Astrocyte (in vitro differentiated cells and primary cell): Measurements from ENCODE around the gene GAB1. TPM values are rescaled to one million over a fixed set of nuclear protein-coding genes. Genes with fewer than 3 reads are reported as not detected.

Source experiments
- DNase-seq: peaks from one replicate; pipeline ENCODE4 v3.0.0-alpha.2; 2010; ENCODE audit warnings: low read depth
- FAIRE-seq: peaks from 2 replicates; lab custom pipeline; 2011; peaks lifted over from hg19 to GRCh38; lab: Jason Lieb, UNC
- H2AFZ ChIP-seq: 2 replicates; pipeline ENCODE4 v1.6.0; 2012; ENCODE audit warnings: low read depth, low read length, inconsistent platforms
- H3K27ac ChIP-seq: 2 replicates; pipeline ENCODE4 v1.5.1; 2011; ENCODE audit warnings: low read depth, low read length, inconsistent platforms
- H3K27me3 ChIP-seq: 2 replicates; pipeline ENCODE4 v1.6.0; 2011; ENCODE audit warnings: low read length, inconsistent platforms; ENCODE audit not compliant: insufficient read depth
- H3K36me3 ChIP-seq: 2 replicates; pipeline ENCODE4 v1.5.1; 2011; ENCODE audit warnings: low read length, inconsistent platforms; ENCODE audit not compliant: insufficient read depth
- H3K4me1 ChIP-seq: 2 replicates; pipeline ENCODE4 v1.5.1; 2011; ENCODE audit warnings: low read length, inconsistent platforms; ENCODE audit not compliant: insufficient read depth
- H3K4me2 ChIP-seq: 2 replicates; pipeline ENCODE4 v1.6.0; 2012; ENCODE audit warnings: low read length, inconsistent platforms
- H3K4me3 ChIP-seq: 2 replicates; pipeline ENCODE4 v1.5.1; 2011; ENCODE audit warnings: low read depth, mild to moderate bottlenecking, low read length, inconsistent platforms; ENCODE audit not compliant: insufficient read depth
- H3K79me2 ChIP-seq: 2 replicates; pipeline ENCODE4 v1.6.0; 2012; ENCODE audit warnings: mild to moderate bottlenecking, low read length, inconsistent platforms; ENCODE audit not compliant: insufficient read depth
- H3K9ac ChIP-seq: 2 replicates; pipeline ENCODE4 v1.6.0; 2012; ENCODE audit warnings: mild to moderate bottlenecking, low read length, inconsistent platforms
- H3K9me3 ChIP-seq: 2 replicates; pipeline ENCODE4 v1.5.1; 2012; ENCODE audit warnings: low read depth, mild to moderate bottlenecking, low read length, inconsistent platforms; ENCODE audit not compliant: insufficient read depth
- H4K20me1 ChIP-seq: 2 replicates; pipeline ENCODE4 v1.6.0; 2012; ENCODE audit warnings: low read length, inconsistent platforms; ENCODE audit not compliant: insufficient read depth
- H3K27ac Mint-ChIP-seq: one replicate; pipeline ENCODE4 v1.8.0; 2021; ENCODE audit warnings: mild to moderate bottlenecking, mixed read lengths; ENCODE audit not compliant: unreplicated experiment
- H3K27me3 Mint-ChIP-seq: one replicate; pipeline ENCODE4 v1.8.0; 2021; ENCODE audit warnings: low read depth, mixed read lengths; ENCODE audit not compliant: unreplicated experiment
- H3K36me3 Mint-ChIP-seq: one replicate; pipeline ENCODE4 v1.8.0; 2021; ENCODE audit warnings: low read depth, mixed read lengths; ENCODE audit not compliant: unreplicated experiment
- H3K4me1 Mint-ChIP-seq: one replicate; pipeline ENCODE4 v1.8.0; 2021; ENCODE audit warnings: low read depth, mixed read lengths; ENCODE audit not compliant: unreplicated experiment
- H3K4me3 Mint-ChIP-seq: one replicate; pipeline ENCODE4 v1.8.0; 2021; ENCODE audit warnings: mild to moderate bottlenecking, moderate library complexity, mixed read lengths; ENCODE audit not compliant: unreplicated experiment
- H3K9me3 Mint-ChIP-seq: one replicate; pipeline ENCODE4 v1.8.0; 2021; ENCODE audit warnings: mild to moderate bottlenecking, mixed read lengths; ENCODE audit not compliant: unreplicated experiment
- CTCF ChIP-seq: IDR thresholded peaks from 2 replicates; pipeline ENCODE4 v1.5.1; 2011; ENCODE audit warnings: low read depth, mild to moderate bottlenecking, inconsistent platforms, low read length, moderate library complexity; ENCODE audit not compliant: insufficient read depth
- EZH2 ChIP-seq: IDR thresholded peaks from 2 replicates; pipeline ENCODE4 v1.6.1; 2012; ENCODE audit warnings: mild to moderate bottlenecking, low read length, inconsistent platforms; ENCODE audit not compliant: insufficient read depth
- total RNA-seq: library from RNA; stranded (reverse); gene quantifications from 2 replicates; pipeline ENCODE4 v1.2.1, GENCODE V29; 2021

GAB1 gene
- total RNA-seq, 1 donor from 2014 or later = 12.4 TPM

DNA sequence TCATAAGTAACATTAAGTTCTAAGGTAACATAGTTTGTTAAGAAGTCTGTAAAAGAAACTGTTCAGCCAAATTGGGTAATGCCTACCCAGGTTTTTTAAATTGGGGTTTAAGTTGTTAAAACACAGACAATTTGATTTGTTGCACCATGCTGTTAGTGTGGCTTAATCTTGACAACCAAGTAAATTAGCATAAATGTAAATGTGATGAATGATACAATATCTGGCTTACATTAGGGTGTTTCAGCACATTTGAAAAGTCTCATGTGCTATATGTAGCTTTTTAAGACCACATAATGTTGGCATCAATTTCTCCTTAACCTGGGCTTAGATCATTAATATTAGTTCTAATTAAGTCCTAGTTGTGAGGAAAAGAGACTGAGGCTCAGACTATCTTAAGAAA, 104.4 kb downstream of the GAB1 start:
- no peak overlapping the region for H3K4me2 ChIP-seq
- TF ChIP-seq CTCF (no peak), EZH2 (no peak)
- H3K27me3 Mint-ChIP-seq = no peaks in the 10 kb centered on the region
- H2AFZ ChIP-seq = no peak overlapping the region
- H3K9ac ChIP-seq = no peak overlapping the region
- H3K27me3 ChIP-seq = no peaks in the 10 kb centered on the region
- no peaks in the 10 kb centered on the region for H4K20me1 ChIP-seq
- no peak overlapping the region for H3K27ac ChIP-seq
- H3K4me1 Mint-ChIP-seq = no peaks in the 10 kb centered on the region
- H3K4me1 ChIP-seq = no peaks in the 10 kb centered on the region
- H3K4me3 Mint-ChIP-seq = no peak overlapping the region
- FAIRE-seq = no peak
- no peak for DNase-seq
- no peaks in the 10 kb centered on the region for H3K9me3 ChIP-seq
- no peak overlapping the region for H3K4me3 ChIP-seq
- H3K27ac Mint-ChIP-seq = no peak overlapping the region
- peaks cover 8% of the 10 kb centered on the region for H3K36me3 Mint-ChIP-seq
- H3K79me2 ChIP-seq = no peaks in the 10 kb centered on the region
- no peaks in the 10 kb centered on the region for H3K9me3 Mint-ChIP-seq
- H3K36me3 ChIP-seq = no peaks in the 10 kb centered on the region

DNA sequence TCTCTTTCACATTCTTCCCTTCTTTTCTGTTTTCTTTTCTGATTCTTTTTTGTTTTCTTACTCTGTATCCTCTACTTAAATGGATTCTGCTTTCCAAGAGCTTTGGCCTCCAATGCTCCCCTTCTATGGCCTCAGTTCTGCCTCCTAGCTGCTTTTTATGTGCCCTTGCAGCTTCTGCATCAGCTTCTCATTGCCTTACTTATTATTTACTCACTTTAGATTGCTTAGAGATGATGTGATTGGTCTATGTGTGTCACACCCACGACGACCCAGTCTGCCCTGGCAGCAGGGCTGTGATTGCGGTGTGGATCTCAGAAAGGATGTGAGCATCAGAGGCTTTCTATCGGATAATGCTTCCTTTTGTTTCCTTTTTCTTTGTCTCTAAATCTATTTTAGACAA, 105.0 kb downstream of the GAB1 start:
- Histone ChIP-seq H3K9me3 (no peaks in the 10 kb centered on the region), H3K4me3 (no peak overlapping the region), H3K9ac (no peak overlapping the region), H4K20me1 (no peaks in the 10 kb centered on the region), H3K27me3 (no peaks in the 10 kb centered on the region), H2AFZ (no peak overlapping the region), H3K27ac (no peak overlapping the region), H3K4me2 (no peak overlapping the region), H3K36me3 (no peaks in the 10 kb centered on the region), H3K4me1 (no peaks in the 10 kb centered on the region), H3K79me2 (no peaks in the 10 kb centered on the region)
- H3K9me3 Mint-ChIP-seq = no peaks in the 10 kb centered on the region
- H3K4me3 Mint-ChIP-seq = no peak overlapping the region
- peaks cover 7% of the 10 kb centered on the region for H3K36me3 Mint-ChIP-seq
- no peak for TF ChIP-seq CTCF
- TF ChIP-seq EZH2 = no peak
- no peak overlapping the region for H3K27ac Mint-ChIP-seq
- no peaks in the 10 kb centered on the region for H3K27me3 Mint-ChIP-seq
- FAIRE-seq (no peak), DNase-seq (no peak)
- H3K4me1 Mint-ChIP-seq = no peaks in the 10 kb centered on the region

- H3K9me3 ChIP-seq = no peaks in the 10 kb centered on the region
- H3K79me2 ChIP-seq = no peaks in the 10 kb centered on the region
- Mint-ChIP-seq H3K9me3 (no peaks in the 10 kb centered on the region), H3K27ac (no peak overlapping the region), H3K4me3 (no peak overlapping the region), H3K36me3 (no peaks in the 10 kb centered on the region), H3K4me1 (no peaks in the 10 kb centered on the region), H3K27me3 (no peaks in the 10 kb centered on the region)
- H3K4me1 ChIP-seq = no peaks in the 10 kb centered on the region
- H3K4me3 ChIP-seq = no peak overlapping the region
- H3K4me2 ChIP-seq = no peak overlapping the region
- TF ChIP-seq EZH2 (no peak), CTCF (no peak)
- H3K27me3 ChIP-seq = no peaks in the 10 kb centered on the region
- DNase-seq = no peak
- no peak for FAIRE-seq
- H3K27ac ChIP-seq = no peak overlapping the region
- H2AFZ ChIP-seq = no peak overlapping the region
- H3K36me3 ChIP-seq = no peaks in the 10 kb centered on the region
- no peak overlapping the region for H3K9ac ChIP-seq
- no peaks in the 10 kb centered on the region for H4K20me1 ChIP-seq
Measured at GRCh38 chr4:143443728-143444127, 107.1 kb downstream of the GAB1 start.
